ENCODE data around the gene ACTRT2. TPM values are rescaled to one million over a fixed set of nuclear protein-coding genes. Genes with fewer than 3 reads are reported as not detected.

ACTRT2 gene
- total RNA-seq, 1 donor from 2014 or later = not detected

DNA sequence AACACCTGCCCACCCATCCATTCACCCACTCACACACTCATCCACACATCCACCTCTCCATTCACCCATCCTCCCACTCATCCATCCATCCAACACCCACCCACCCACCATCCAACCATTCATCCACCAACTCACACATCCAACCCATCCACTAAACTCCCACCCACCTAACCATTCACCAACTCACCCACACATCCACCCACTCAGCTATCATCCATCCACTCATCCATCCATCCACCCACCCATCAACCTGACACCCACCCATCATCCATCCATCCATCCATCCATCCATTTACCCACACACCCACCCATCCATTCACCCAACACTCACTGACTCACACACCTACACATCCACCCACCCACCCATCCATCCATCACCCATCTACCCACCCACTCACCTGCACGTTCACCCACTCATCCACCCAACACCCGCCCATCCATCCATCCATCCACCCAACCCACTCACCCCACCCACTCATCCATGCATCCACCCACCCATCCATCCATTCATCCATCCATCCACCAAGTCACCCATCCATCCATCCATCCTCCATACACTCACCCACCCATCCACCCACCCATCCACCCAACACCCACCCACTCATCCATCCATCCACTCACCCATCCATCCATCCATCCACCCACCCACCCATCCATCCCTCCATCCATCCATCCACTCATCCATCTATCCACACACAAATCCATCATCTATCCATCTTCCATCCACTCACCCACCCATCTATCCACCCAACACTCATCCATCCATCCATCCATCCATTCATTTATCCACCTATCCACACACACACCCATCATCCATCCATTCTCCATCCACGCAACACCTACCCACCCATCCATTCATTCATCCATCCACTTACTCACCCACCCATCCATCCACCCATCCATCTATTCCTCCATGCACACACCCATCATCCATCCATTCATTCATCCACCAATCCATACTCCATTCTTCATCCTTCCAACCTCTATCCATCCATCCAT lies 30.3 kb downstream of the ACTRT2 start:
- intact Hi-C loops (cut with micrococcal nuclease) = no loop called here

DNA sequence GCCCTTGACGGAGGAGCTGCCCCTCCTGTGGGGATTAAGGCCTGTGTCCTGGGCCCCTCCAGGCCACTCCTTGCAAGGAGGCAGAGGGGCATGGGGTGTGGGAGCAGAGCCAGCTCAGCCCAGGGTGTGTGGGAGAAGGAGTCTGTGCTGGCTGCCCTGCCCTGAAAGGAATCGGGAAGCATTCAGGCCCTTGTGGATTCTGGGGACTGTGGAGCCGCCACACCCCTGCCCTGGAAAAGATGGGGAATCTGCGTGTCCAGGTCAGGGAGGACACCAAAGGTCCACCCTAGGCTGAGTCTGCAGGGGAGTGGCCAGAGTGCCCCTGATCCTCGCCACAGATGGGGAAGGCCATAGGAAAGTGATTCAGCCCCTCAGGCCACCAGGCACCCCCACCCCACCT lies 31.2 kb downstream of the ACTRT2 start:
- intact Hi-C loops (cut with micrococcal nuclease) = no loop called here

DNA sequence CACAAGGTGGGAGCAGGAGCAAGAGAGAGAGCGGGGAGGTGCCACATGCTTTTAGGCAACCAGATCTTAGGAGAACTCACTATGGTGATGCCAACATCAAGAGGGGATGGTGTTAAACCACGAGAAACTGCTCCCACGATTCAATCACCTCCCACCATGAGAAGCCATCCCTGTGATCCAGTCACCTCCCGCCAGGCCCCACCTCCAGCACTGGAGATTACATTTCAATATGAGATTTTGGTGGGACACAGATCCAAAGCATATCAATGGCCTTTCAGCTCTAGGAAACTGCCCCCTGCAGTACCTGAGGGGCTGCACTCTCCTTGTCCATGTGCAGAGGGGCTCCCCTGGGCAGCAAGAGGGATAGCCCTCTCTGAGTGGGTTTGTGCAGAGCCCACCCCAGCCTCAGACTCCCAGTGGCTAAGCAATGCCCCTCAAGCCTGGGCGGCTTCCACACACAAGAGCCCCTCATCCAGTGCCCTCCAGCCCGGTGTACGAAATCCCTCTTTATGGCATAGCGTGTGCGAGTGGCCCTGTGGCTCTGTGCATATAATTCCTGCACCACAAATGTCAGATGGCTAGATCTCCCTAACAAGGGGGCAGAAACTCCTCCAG lies 32.2 kb downstream of the ACTRT2 start:
- intact Hi-C loops (cut with micrococcal nuclease) = no loop called here

DNA sequence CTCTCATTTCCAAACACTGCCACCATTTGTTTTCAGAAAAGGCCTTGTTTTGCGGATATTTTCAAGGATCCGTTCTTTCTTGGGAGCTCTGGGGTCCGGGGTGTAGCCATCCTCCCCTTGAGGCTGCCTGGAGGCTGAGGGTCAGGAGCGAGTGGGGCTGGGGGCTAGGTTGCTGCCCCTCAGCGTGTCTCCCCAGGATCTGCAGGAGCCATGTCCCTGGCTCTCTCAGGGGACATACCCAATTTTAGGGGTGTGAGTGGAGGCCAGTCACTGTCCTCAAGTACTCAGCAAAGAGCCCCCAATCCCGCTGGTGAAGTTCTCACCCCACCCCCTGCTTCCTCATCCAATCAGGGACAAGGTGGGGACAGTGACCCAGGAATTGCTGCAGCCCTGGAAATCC lies 32.7 kb downstream of the ACTRT2 start:
- intact Hi-C loops (cut with micrococcal nuclease) = no loop called here

DNA sequence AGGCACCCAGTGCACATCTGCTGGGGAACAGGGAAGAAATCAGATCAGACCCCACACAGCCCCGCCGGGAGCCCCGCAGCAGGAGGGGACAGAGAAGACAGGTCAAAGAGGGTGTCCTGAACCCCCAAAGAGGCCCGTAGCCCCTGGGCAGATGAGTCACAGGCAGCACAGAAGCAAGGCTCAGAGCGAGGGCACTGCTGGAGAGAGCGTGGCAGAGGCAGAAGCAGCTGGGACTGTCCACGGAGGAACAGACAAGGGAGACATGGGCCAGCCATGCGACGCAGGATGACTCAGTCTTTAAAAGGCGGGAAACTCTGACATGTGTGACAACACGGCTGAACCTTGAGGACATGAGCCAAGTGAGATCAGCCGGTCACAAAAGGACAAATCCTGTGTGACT lies 33.2 kb downstream of the ACTRT2 start:
- intact Hi-C loops (cut with micrococcal nuclease) = no loop called here

DNA sequence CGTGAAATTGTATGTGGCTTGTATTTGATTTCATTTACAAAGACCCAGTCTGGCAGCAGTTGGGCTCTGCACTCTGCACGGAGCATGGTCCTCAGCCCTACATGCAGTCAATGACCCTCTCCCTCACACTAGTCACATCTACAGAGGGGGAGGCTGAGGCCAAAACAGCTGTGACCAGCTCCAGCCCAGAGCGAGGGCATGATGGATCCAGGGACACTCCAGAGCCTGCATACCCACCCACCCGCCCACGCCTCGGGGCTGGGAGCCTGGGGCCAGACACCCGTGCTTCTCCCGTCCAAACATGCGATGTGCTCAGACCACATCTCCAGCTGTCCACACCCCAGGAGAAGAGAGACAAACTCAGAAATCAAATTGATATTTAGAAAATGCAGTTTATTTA lies 33.8 kb downstream of the ACTRT2 start:
- intact Hi-C loops (cut with micrococcal nuclease) = no loop called here

DNA sequence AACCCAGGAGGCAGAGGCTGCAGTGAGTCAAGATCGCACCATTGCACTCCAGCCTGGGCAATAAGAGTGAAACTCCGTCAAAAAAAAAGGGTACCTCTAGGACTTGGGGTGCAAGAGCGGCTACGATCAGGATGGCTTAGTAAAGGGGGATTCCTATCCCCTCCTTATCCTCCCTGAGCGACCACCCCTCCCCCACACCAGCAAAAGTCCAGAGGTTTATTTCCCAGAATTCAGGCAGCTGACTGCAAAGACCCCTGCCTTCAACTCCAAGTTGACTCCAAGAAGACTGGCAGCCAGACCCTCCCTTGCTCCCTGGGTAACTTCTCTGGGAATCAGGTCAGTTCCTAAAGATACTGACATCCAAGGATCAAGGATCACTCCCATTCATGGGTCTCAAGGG lies 35.4 kb downstream of the ACTRT2 start:
- intact Hi-C loops (cut with micrococcal nuclease) = no loop called here

DNA sequence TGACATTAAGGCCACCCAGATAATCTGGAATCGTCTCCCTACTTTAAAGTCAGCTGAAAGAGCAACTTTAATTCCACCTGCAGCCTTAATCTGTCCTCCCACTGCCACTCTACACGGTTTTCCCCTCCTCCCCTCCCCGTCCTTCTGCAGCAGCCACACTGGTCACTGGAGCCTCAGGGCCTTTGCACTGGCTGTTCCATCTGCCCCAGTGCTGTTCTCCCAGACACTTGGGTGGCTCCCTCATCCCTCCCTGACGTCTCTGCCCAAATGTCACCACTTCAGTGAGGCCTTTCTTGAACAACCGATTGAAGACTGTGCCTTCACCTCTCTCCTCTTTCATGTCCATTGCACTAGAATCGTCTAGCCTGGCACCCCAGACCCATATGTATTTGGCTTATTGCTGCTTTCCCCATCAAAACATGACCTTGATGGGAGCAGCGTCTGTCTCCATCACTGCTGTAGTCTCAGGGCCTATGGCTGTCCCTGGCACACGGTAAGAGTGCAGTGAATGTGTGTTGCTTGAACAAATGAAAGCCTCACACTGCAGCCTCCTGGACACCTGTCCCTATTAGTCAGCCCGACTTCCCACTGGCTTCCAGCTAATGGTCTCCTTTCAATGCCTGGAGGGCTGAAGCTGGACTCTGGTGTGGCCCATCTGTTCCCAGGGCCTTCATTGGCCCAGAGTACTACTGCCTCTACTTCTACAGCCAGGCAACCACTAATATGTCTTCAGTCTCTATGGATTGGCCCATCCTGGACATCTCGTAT lies 37.2 kb downstream of the ACTRT2 start:
- intact Hi-C loops (cut with micrococcal nuclease) = no loop called here

DNA sequence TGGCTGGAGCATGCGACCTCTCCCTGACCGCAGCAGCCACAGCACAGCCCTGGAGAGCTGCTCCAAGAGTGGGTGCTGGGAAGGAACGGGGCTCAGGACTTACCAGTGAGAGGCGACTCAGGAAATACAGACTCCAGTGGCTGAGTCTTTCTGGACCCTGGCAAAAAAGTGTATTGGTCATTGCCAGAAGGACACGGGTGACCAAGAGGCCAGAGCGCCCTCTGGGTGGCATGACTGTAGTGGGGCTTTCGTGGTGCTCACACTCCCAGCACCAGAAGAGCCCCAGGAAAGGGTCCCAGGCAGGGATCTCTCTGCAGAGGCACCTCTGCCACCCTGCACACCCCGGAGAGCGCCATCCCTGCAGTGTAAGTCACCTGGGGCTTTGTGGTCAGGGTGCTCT lies 38.9 kb downstream of the ACTRT2 start:
- intact Hi-C loops (cut with micrococcal nuclease) = no loop called here

DNA sequence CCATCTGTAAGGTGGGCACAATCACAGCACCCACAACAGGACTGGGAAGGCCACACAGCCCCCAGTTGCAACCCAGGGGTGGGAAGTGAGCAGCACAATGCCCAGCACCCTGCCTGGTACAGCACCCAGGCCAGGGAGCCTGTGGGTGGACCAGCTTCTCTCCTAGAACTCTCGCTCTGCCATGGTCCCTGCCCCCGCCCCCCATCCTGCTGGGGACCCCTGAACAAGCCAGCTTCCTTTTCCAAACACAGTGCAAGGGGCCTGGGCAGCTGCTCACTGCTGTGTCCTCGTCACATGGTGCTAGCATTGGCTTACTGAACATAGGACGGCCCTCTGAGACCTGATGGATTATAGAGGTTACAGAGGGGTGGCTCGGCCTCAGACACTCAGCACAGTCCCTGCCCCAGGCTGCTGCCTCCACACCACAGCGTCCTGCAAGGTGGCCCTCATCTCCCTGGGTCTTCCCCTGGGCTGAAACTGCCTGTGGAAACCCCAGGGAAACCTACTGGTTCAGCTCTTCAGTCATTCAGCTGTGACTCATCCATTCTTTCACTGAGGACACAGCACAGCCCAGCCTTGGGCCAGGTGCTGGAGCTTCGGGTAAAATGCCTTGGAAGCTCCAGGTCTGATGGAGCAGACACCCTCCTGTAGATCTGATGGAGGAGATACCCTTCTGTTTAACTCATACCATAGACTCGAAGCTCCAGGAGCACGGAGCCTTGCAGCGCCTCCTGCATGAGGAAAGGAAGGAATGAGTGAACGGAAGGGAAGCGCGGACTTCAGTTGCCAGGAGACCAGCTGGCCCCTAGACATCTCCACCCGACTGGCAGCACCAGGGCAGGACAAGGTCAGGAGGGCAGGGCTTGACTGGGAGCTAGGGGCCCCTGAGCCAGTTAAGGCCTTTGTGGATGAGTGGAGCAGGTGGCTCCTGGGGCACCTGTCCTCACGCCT lies 39.6 kb downstream of the ACTRT2 start:
- intact Hi-C loops (cut with micrococcal nuclease) = no loop called here

DNA sequence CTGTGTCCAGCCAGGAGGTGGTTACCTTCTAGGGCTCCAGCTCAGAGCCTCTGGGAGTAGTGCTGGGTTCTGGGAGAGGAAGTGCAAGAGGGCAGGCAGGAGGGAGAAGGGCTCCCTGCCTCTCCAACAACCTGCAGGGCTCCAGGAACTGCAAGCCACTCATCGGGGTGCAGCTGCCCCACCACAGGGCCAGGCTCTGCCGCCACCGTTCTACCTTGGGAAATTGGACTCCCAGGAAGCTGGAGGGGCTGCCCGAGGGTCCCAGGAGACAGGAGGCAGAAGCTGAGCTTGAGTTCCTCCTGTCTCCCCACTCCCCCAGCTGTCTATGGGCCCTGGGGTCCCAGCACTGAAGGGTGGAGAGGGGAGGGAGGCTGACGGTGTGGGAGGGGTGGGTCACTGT lies 40.3 kb downstream of the ACTRT2 start:
- intact Hi-C loops (cut with micrococcal nuclease) = no loop called here

DNA sequence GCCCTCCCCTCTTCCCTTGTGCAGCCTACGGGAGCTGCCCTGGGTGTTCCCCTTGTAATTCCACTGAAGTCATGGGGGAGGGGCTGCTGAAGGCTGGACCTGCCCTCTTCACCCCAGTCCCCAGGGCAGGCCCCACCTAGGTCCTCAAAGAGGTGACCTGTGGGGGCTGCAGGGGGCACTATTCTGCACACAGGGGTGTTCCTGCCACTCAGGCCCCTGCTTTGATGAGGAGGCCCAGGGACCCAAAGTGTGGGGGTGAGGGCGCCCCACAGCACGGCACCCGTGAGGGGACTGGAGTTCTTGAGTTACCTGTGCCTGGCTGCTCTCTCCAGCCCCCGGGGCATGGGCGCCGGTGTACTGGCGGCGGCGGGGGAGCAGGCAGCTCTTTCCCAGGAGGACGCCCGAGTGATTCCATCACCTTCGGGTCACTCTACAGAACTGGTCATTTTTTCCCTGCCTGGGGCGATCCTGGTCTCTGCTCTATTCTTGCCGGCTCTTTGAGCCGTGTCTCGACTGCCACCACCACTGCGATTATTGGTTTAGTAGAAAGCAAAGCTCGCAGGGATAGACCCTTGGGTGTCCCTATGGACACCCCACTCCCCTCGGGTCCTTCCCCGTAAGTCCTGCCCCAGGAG lies 40.8 kb downstream of the ACTRT2 start:
- intact Hi-C loops (cut with micrococcal nuclease) = no loop called here

DNA sequence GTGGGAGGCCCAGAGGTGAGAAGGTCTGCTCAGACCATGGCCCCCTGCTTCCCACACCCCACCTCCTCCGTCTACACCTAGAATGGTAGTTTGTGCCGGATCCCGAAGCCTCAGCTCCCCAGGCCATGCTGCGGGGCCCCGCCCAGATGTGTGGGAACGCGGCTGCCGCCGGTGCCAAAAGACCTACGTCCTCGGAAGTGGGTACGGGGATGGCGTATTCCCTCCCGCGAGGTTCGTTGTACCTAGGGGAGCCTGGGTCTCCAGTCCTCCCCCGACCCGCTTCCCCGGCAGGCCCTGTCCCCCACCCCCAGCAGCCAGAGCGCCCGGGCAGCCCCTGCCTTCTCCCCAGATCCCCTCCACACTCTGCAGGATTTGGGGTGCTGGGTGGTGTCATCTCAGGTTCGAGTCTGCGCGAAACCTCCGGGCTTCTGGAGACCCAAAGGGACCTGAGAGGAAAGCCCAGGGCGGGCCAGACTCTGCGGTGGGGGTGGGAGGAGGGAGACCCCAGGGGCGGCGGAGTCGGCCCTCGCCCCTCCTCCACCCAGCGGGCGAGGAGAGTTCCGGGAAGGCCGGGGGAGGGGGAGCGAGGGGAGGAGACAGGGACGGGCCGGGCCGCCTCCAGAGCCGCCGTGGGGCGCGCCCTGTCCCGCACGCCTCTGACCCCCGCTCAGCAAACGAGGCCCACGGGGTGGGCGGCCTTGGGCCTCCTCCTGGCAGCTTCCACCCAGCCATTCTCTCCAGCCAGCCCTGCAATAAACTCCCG lies 41.5 kb downstream of the ACTRT2 start:
- intact Hi-C loops (cut with micrococcal nuclease) = no loop called here

DNA sequence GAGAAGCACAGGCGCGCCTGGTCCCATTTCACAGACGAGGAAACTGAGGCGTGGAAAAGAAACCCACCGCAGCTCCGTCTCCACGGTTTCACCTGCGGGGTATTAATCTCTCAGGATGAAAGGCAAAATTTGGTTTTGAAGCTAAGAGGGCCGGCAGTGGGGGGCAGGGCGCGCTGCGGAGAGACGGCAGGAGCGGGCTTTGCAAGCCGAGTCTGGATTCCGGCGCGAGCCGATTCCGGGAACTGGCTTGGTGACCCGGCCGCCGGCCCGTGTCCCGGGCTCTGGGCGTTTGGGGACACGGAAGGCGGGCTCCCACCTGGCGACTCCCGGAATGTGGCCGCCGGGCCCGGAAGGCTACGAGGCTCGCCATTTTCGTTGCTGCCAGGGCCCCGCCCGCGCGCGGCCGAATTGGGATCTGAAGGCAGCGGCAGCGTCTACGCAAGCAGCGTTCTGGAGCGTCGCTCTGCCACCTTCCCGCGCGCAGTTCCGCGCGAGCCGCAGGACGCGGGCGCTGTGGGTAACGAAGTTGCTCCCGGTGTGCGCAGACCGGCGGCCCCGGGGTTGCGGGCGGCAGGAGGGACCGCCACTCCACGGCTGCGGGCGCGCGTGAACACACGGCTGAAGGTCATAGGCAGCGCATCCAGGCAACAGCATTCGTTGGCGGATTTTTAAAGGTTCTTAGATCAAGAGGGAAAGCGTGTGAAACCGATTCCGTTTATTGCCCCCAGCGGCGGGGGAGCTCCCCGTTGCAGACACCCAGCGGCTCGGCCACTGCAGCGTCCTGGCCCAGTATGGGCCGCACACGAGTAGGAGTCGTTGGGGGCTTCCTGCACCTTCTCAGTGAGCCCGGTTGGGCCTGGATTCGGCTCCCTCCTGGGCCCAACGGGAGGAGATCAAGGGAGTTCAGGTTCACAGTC lies 42.4 kb downstream of the ACTRT2 start:
- intact Hi-C loops (cut with micrococcal nuclease) = no loop called here

DNA sequence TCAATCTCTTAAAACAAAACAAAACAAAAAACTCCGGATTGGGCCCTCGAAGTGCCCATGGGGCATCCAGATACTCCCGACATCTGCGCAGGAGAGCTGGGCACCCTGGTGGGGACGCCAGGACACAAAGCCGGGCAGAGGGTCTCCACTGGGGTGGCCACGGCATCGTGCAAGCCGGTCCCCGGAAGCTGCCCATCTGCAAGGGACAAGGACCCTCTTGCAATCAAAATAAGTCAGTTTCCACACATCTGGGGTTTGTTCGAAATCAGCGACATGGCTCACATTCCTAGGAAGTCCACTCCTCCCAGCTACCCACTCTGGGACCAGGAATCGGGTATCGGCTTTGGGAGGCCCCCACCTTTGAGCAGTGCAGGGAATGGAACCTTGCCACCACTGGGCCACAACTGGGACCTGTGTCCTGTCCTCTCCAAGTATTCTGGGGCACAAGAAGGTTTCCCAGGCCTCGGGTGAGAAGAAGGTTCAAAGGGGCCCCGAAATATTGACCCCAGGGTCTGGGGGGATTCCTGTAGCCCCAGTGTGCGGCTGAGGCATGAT lies 43.1 kb downstream of the ACTRT2 start:
- intact Hi-C loops (cut with micrococcal nuclease) = no loop called here

DNA sequence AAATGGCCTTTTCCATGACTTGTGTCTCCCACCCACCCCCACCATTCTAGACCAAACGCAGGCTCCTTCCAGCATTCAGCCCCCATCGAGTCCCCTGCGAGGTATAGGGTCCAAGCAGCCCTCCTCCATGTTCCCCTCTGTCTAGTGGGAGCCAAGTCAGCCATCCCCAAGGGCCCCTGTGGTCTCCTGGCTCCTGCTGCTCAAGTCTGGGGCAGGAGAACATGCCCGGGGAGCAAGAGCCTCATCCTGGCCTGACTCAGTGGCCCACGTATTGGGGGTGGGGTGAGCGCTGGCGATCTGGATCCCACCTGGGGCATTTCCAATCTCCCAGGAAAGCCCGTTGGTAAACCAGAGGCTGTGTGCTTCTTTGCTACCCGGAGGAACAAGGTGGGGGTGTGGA lies 43.6 kb downstream of the ACTRT2 start:
- intact Hi-C loops (cut with micrococcal nuclease) = no loop called here

DNA sequence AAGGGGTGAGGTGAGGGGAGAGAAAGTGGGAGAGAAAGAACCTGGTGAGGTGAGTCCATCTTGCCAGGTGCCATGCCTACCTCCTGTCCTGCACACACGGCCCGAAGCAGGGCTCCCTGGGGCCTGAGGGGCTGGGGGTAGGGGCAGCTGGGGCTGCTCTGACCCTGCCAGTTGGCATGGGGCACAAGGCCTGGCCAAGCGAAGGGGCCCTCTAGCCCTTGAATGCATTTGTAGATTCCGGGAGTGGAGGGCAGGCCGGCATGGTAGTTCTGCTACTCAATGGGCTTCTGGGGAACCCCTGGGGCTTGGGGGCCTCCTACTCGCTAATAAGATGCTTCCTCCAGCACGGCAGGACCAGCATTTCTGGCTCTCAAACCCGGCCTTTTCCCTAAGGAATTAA lies 44.1 kb downstream of the ACTRT2 start:
- intact Hi-C loops (cut with micrococcal nuclease) = no loop called here

DNA sequence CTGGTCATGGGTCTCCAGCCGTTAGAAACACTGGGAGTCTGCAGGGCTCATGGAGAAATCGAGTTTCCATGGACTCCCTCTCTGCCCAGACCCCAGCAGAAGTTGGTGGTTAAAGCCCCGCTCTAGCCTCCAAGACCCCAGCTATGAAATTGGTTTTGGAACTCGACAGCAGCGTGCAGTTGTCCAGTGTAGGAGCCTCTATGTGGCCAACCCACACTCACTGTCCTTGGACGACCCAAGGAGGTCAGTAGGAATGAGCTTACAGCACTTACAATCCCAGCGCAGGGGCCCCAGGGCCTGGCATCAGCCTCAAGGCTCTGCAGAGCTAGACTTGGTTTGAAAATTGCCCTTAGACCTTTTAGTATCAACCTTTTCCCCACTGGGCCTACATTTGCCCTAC lies 44.5 kb downstream of the ACTRT2 start:
- intact Hi-C loops (cut with micrococcal nuclease) = no loop called here
